ENCODE data around the gene ATF7.

The ATF7 gene

GRCh38 chr12:53532021-53532420 lies 94.2 kb downstream of the ATF7 start:
- no peaks in the 10 kb centered on the region for H3K4me1 ChIP-seq (ENCODE audit: control insufficient read depth, low read length)
- H3K4me3 ChIP-seq (ENCODE audit: low read length), result no peak overlapping the region
- no peaks in the 10 kb centered on the region for H4K20me1 ChIP-seq (ENCODE audit: control insufficient read depth, insufficient read depth, low read depth, low read length)
- H3K36me3 ChIP-seq (ENCODE audit: control insufficient read depth, low read length), result peaks cover 14% of the 10 kb centered on the region
- TF ChIP-seq EZH2phosphoT487 (IDR thresholded peaks at IDR 0.05; ENCODE audit: borderline replicate concordance, low read length) (no peak), CTCF (IDR thresholded peaks at IDR 0.05; ENCODE audit: low read depth, low read length, poor library complexity, severe bottlenecking) (no peak)
- H3K27ac ChIP-seq (ENCODE audit: low read depth, low read length), result no peak overlapping the region
- no peak overlapping the region for H3K4me2 ChIP-seq (ENCODE audit: low read length)
- no peaks in the 10 kb centered on the region for H3K27me3 ChIP-seq (ENCODE audit: control insufficient read depth, low read length)
- H3K9me2 ChIP-seq (replicated peaks; ENCODE audit: control insufficient read depth, low read length), result no peaks in the 10 kb centered on the region
- H3F3A ChIP-seq (ENCODE audit: control insufficient read depth, insufficient read depth), result no peaks in the 10 kb centered on the region
- H3K9me3 ChIP-seq (ENCODE audit: control insufficient read depth, insufficient read depth, low read length), result no peaks in the 10 kb centered on the region
- H3K79me2 ChIP-seq (ENCODE audit: control insufficient read depth, low read length), result no peaks in the 10 kb centered on the region

GRCh38 chr12:53530920-53531319 lies 95.3 kb downstream of the ATF7 start:
- Histone ChIP-seq H3F3A (ENCODE audit: control insufficient read depth, insufficient read depth) (no peaks in the 10 kb centered on the region), H3K4me2 (ENCODE audit: low read length) (no peak overlapping the region), H3K4me3 (ENCODE audit: low read length) (no peak overlapping the region), H3K79me2 (ENCODE audit: control insufficient read depth, low read length) (no peaks in the 10 kb centered on the region), H3K27me3 (ENCODE audit: control insufficient read depth, low read length) (no peaks in the 10 kb centered on the region), H3K9me2 (replicated peaks; ENCODE audit: control insufficient read depth, low read length) (no peaks in the 10 kb centered on the region), H4K20me1 (ENCODE audit: control insufficient read depth, insufficient read depth, low read depth, low read length) (no peaks in the 10 kb centered on the region), H3K36me3 (ENCODE audit: control insufficient read depth, low read length) (peaks cover 14% of the 10 kb centered on the region), H3K27ac (ENCODE audit: low read depth, low read length) (no peak overlapping the region), H3K9me3 (ENCODE audit: control insufficient read depth, insufficient read depth, low read length) (no peaks in the 10 kb centered on the region), H3K4me1 (ENCODE audit: control insufficient read depth, low read length) (no peaks in the 10 kb centered on the region)
- TF ChIP-seq EZH2phosphoT487 (IDR thresholded peaks at IDR 0.05; ENCODE audit: borderline replicate concordance, low read length), result no peak
- no peak for TF ChIP-seq CTCF (IDR thresholded peaks at IDR 0.05; ENCODE audit: low read depth, low read length, poor library complexity, severe bottlenecking)

- H3K9me3 ChIP-seq (ENCODE audit: control insufficient read depth, insufficient read depth, low read length), result no peaks in the 10 kb centered on the region
- no peak overlapping the region for H3K4me3 ChIP-seq (ENCODE audit: low read length)
- H3F3A ChIP-seq (ENCODE audit: control insufficient read depth, insufficient read depth), result no peaks in the 10 kb centered on the region
- H3K27me3 ChIP-seq (ENCODE audit: control insufficient read depth, low read length), result no peaks in the 10 kb centered on the region
- no peak overlapping the region for H3K27ac ChIP-seq (ENCODE audit: low read depth, low read length)
- no peak overlapping the region for H3K4me2 ChIP-seq (ENCODE audit: low read length)
- TF ChIP-seq CTCF (IDR thresholded peaks at IDR 0.05; ENCODE audit: low read depth, low read length, poor library complexity, severe bottlenecking) (no peak), EZH2phosphoT487 (IDR thresholded peaks at IDR 0.05; ENCODE audit: borderline replicate concordance, low read length) (no peak)
- no peaks in the 10 kb centered on the region for H3K9me2 ChIP-seq (replicated peaks; ENCODE audit: control insufficient read depth, low read length)
- H3K4me1 ChIP-seq (ENCODE audit: control insufficient read depth, low read length), result no peaks in the 10 kb centered on the region
- no peaks in the 10 kb centered on the region for H4K20me1 ChIP-seq (ENCODE audit: control insufficient read depth, insufficient read depth, low read depth, low read length)
- H3K79me2 ChIP-seq (ENCODE audit: control insufficient read depth, low read length), result no peaks in the 10 kb centered on the region
- peaks cover 14% of the 10 kb centered on the region for H3K36me3 ChIP-seq (ENCODE audit: control insufficient read depth, low read length)
Measured at GRCh38 chr12:53530061-53530460, 96.1 kb downstream of the ATF7 start.

- no peaks in the 10 kb centered on the region for H3K9me3 ChIP-seq (ENCODE audit: control insufficient read depth, insufficient read depth, low read length)
- H3K27me3 ChIP-seq (ENCODE audit: control insufficient read depth, low read length), result no peaks in the 10 kb centered on the region
- no peak overlapping the region for H3K4me3 ChIP-seq (ENCODE audit: low read length)
- no peaks in the 10 kb centered on the region for H4K20me1 ChIP-seq (ENCODE audit: control insufficient read depth, insufficient read depth, low read depth, low read length)
- no peak overlapping the region for H3K27ac ChIP-seq (ENCODE audit: low read depth, low read length)
- H3K36me3 ChIP-seq (ENCODE audit: control insufficient read depth, low read length), result peaks cover 19% of the 10 kb centered on the region
- H3F3A ChIP-seq (ENCODE audit: control insufficient read depth, insufficient read depth), result no peaks in the 10 kb centered on the region
- H3K9me2 ChIP-seq (replicated peaks; ENCODE audit: control insufficient read depth, low read length), result no peaks in the 10 kb centered on the region
- no peaks in the 10 kb centered on the region for H3K4me1 ChIP-seq (ENCODE audit: control insufficient read depth, low read length)
- no peak overlapping the region for H3K4me2 ChIP-seq (ENCODE audit: low read length)
- TF ChIP-seq EZH2phosphoT487 (IDR thresholded peaks at IDR 0.05; ENCODE audit: borderline replicate concordance, low read length) (no peak), CTCF (IDR thresholded peaks at IDR 0.05; ENCODE audit: low read depth, low read length, poor library complexity, severe bottlenecking) (no peak)
- no peaks in the 10 kb centered on the region for H3K79me2 ChIP-seq (ENCODE audit: control insufficient read depth, low read length)
Measured at GRCh38 chr12:53524476-53524875, 101.7 kb downstream of the ATF7 start.

Measured in DOHH2 (cell line).